ENCODE data around the gene ETV3. TPM values are rescaled to one million over a fixed set of nuclear protein-coding genes. Genes with fewer than 3 reads are reported as not detected.

ETV3 gene
- total RNA-seq, 1 experiment from 2014 or later, result 26.2 TPM

DNA sequence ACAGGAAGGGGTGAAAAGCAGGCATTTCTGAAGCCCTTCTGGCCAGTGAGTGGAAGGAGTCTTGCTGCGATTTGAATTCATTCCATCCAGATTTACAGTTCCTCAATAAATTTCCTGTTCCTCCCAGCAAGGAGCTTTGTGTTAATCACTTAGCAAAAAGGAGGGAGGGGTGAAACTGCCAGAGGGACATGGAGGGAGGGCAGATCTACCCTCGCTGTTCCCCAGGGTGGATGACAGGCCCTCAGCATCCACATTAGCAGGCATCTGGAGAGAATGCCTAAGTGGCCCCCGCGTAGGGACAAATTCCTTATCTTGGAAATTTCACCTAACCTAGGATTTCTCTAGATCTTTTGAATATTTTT, 1.2 kb downstream of the ETV3 start:
- Histone ChIP-seq H3K9me3 (ENCODE audit: insufficient read depth, low read depth) (no peaks in the 10 kb centered on the region), H3K4me2 (peak overlapping the region; percentile 96), H3K27ac (peak overlapping the region; percentile 78), H2AFZ (no peak overlapping the region), H3K27me3 (ENCODE audit: insufficient read depth, low read depth) (no peaks in the 10 kb centered on the region), H3F3A (ENCODE audit: insufficient read depth, low read depth) (peaks cover 47% of the 10 kb centered on the region), H3K36me3 (ENCODE audit: low read depth) (peaks cover 33% of the 10 kb centered on the region), H3K9me2 (ENCODE audit: insufficient read depth) (no peaks in the 10 kb centered on the region), H3K79me2 (ENCODE audit: low read depth) (peaks cover 47% of the 10 kb centered on the region), H3K4me3 (peak overlapping the region; percentile 86), H3K4me1 (replicated peaks; ENCODE audit: insufficient read depth) (peaks cover 53% of the 10 kb centered on the region), H4K20me1 (ENCODE audit: insufficient read depth) (peaks cover 11% of the 10 kb centered on the region; the same call in 1 of the 2 replicates)
- TF ChIP-seq, protein P1, sequence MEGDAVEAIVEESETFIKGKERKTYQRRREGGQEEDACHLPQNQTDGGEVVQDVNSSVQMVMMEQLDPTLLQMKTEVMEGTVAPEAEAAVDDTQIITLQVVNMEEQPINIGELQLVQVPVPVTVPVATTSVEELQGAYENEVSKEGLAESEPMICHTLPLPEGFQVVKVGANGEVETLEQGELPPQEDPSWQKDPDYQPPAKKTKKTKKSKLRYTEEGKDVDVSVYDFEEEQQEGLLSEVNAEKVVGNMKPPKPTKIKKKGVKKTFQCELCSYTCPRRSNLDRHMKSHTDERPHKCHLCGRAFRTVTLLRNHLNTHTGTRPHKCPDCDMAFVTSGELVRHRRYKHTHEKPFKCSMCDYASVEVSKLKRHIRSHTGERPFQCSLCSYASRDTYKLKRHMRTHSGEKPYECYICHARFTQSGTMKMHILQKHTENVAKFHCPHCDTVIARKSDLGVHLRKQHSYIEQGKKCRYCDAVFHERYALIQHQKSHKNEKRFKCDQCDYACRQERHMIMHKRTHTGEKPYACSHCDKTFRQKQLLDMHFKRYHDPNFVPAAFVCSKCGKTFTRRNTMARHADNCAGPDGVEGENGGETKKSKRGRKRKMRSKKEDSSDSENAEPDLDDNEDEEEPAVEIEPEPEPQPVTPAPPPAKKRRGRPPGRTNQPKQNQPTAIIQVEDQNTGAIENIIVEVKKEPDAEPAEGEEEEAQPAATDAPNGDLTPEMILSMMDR (conservative IDR thresholded peaks at IDR 0.05), result 0 out of 2 replicates have a peak, but pooled peaks have one; percentile 5
- no peak for TF ChIP-seq EZH2 (IDR thresholded peaks at IDR 0.05; ENCODE audit: low read depth)
- no peak for DNase-seq
- intact Hi-C loops (cut with micrococcal nuclease; ENCODE audit: unreplicated experiment), result loop anchor here (10.0 kb wide), 1 partner anchor 442 kb away; no protein-coding TSS in a partner anchor
- CTCF ChIA-PET, result interaction anchor here (1.2 to 2.1 kb wide), 2 partner anchors 18 to 47 kb away, joined by 6 to 7 read pairs; no protein-coding TSS in a partner anchor
- POLR2A ChIA-PET (ENCODE audit: unreplicated experiment), result interaction anchor here (0.7 kb wide), 1 partner anchor 219 kb away, joined by 7 read pairs; no protein-coding TSS in a partner anchor
- TSS peak; percentile 50 for BruUV-seq (replicated peaks)

DNA sequence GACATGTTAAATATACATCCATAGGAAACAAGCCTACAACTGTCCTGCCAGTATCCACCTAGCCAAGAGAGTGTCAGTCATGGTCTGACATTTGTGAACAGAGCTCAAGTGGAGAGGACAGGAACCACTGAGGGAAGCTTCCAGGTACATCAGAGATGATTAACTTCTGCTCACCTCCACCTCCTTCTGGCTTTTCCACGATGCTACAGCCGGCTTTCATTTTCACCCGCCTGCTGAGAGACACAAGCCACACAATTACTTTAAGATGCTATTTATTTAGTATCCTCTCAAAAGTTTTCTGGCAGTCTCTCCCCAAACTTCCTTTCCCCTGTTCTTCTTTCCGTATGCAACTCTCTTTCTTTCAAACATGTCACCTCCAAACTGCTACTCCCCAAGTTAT, 2.1 kb downstream of the ETV3 start:
- POLR2A ChIA-PET (ENCODE audit: unreplicated experiment), result interaction anchor here (0.6 kb wide), 1 partner anchor 35 kb away, joined by 4 read pairs; no protein-coding TSS in a partner anchor
- TF ChIP-seq, protein P1 (conservative IDR thresholded peaks at IDR 0.05), result no peak; the same call in 1 of the 2 replicates
- no peak for TF ChIP-seq EZH2 (IDR thresholded peaks at IDR 0.05; ENCODE audit: low read depth)
- Histone ChIP-seq H3K27me3 (ENCODE audit: insufficient read depth, low read depth) (no peaks in the 10 kb centered on the region), H3K9me2 (ENCODE audit: insufficient read depth) (no peaks in the 10 kb centered on the region), H4K20me1 (ENCODE audit: insufficient read depth) (peaks cover 11% of the 10 kb centered on the region; the same call in 1 of the 2 replicates), H3K9me3 (ENCODE audit: insufficient read depth, low read depth) (no peaks in the 10 kb centered on the region), H2AFZ (no peak overlapping the region), H3K36me3 (ENCODE audit: low read depth) (peaks cover 42% of the 10 kb centered on the region), H3K79me2 (ENCODE audit: low read depth) (peaks cover 54% of the 10 kb centered on the region), H3K4me3 (peak overlapping the region; percentile 86), H3F3A (ENCODE audit: insufficient read depth, low read depth) (peaks cover 56% of the 10 kb centered on the region), H3K4me1 (replicated peaks; ENCODE audit: insufficient read depth) (peaks cover 62% of the 10 kb centered on the region), H3K4me2 (peak overlapping the region; percentile 96), H3K27ac (peak overlapping the region; percentile 78)
- no TSS peak for BruUV-seq (replicated peaks)
- CTCF ChIA-PET, result interaction anchor here (0.6 to 2.1 kb wide), 2 partner anchors 46 to 473 kb away, joined by 6 to 7 read pairs; no protein-coding TSS in a partner anchor
- DNase-seq, result peak in 1 of 2 experiments; percentile 11
- intact Hi-C loops (cut with micrococcal nuclease; ENCODE audit: unreplicated experiment), result loop anchor here (1.0 to 10.0 kb wide), 2 partner anchors 46 to 441 kb away; no protein-coding TSS in a partner anchor

DNA sequence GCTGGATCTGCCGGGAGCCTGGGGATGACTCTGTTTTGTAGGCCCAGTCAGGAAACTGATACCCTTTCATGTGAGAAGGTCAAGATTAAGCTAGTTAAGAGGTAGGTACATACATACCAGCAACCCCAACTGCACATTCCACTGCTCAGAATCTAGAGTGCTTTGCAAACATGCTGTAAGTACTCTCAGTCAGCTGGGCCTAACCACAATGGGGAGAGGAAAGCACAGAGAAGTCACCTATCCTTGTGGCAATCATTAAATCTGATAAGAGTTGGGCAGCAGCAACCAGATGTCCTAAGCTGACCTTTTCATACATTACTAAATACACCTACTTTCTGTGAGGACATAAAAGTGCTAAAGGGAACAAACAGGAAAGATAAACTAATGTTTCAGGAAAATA, 2.5 kb downstream of the ETV3 start:
- Histone ChIP-seq H3K4me2 (peak overlapping the region; percentile 96), H3F3A (ENCODE audit: insufficient read depth, low read depth) (peaks cover 56% of the 10 kb centered on the region), H3K4me3 (no peak overlapping the region; the same call in 1 of the 2 replicates), H3K27me3 (ENCODE audit: insufficient read depth, low read depth) (no peaks in the 10 kb centered on the region), H2AFZ (no peak overlapping the region), H3K9me2 (ENCODE audit: insufficient read depth) (no peaks in the 10 kb centered on the region), H3K36me3 (ENCODE audit: low read depth) (peaks cover 45% of the 10 kb centered on the region), H3K9me3 (ENCODE audit: insufficient read depth, low read depth) (no peaks in the 10 kb centered on the region), H3K4me1 (replicated peaks; ENCODE audit: insufficient read depth) (peaks cover 64% of the 10 kb centered on the region), H3K27ac (peak overlapping the region; percentile 24; the same call in 1 of the 2 replicates), H3K79me2 (ENCODE audit: low read depth) (peaks cover 59% of the 10 kb centered on the region), H4K20me1 (ENCODE audit: insufficient read depth) (peaks cover 11% of the 10 kb centered on the region; the same call in 1 of the 2 replicates)
- TF ChIP-seq EZH2 (IDR thresholded peaks at IDR 0.05; ENCODE audit: low read depth), result no peak
- TF ChIP-seq, protein P1 (conservative IDR thresholded peaks at IDR 0.05), result no peak
- peak; percentile 27 to 75 for DNase-seq
- ChIA-PET POLR2A (ENCODE audit: unreplicated experiment) (interaction anchor here (0.6 kb wide), 1 partner anchor 34 kb away, joined by 4 read pairs; no protein-coding TSS in a partner anchor), CTCF (interaction anchor here (2.1 kb wide), 1 partner anchor 46 kb away, joined by 6 read pairs; no protein-coding TSS in a partner anchor)
- no TSS peak for BruUV-seq (replicated peaks)
- intact Hi-C loops (cut with micrococcal nuclease; ENCODE audit: unreplicated experiment), result loop anchor here (1.0 to 10.0 kb wide), 2 partner anchors 45 to 441 kb away; no protein-coding TSS in a partner anchor
